Stimulated activated CD4-positive, alpha-beta T cell treated with anti-CD3 and anti-CD28 coated beads, Interleukin-2, amount 100 ng/mL, for 4 hours (primary cell): ENCODE results near the gene WNT9A.
"Not testable (repeated sequence)": the region's sequence is repeated elsewhere in the genome, so short reads cannot be mapped to it uniquely, and the experiment has no call there.

ENCODE experiments used
- DNase-seq: peaks from one replicate; pipeline ENCODE4 v3.0.0-alpha.2; 2020; ENCODE audit warnings: low read depth

The WNT9A gene

GRCh38 chr1:227910511-227911153, 37.1 kb downstream of the WNT9A start:
- DNase-seq = no peak

GRCh38 chr1:227909923-227910328, 37.8 kb downstream of the WNT9A start:
- not testable (repeated sequence) for DNase-seq

- no peak for DNase-seq
Measured at GRCh38 chr1:227909188-227909587, 38.5 kb downstream of the WNT9A start.

DNA sequence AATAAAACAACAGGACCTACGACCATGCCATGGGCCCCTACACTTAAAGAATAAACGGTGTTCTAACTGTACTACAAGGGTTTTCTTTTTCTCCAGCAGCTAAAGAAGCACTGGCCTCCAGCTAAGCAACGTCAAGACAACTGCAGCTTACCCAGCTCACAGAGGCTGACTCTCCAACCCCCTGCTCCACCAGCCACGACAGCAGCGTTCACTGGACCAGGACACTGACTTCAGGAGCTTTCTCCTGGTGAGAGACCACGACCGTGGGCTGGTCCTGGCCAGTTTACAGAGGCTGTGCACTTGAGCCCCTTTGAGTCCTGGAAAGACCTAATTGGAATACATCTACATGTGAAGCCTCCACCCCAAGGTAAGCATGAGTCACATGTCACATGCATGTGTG, 39.4 kb downstream of the WNT9A start:
- no peak for DNase-seq

GRCh38 chr1:227907439-227908015, 40.2 kb downstream of the WNT9A start:
- DNase-seq = no peak

GRCh38 chr1:227906550-227907071, 41.1 kb downstream of the WNT9A start:
- DNase-seq = no peak

DNA sequence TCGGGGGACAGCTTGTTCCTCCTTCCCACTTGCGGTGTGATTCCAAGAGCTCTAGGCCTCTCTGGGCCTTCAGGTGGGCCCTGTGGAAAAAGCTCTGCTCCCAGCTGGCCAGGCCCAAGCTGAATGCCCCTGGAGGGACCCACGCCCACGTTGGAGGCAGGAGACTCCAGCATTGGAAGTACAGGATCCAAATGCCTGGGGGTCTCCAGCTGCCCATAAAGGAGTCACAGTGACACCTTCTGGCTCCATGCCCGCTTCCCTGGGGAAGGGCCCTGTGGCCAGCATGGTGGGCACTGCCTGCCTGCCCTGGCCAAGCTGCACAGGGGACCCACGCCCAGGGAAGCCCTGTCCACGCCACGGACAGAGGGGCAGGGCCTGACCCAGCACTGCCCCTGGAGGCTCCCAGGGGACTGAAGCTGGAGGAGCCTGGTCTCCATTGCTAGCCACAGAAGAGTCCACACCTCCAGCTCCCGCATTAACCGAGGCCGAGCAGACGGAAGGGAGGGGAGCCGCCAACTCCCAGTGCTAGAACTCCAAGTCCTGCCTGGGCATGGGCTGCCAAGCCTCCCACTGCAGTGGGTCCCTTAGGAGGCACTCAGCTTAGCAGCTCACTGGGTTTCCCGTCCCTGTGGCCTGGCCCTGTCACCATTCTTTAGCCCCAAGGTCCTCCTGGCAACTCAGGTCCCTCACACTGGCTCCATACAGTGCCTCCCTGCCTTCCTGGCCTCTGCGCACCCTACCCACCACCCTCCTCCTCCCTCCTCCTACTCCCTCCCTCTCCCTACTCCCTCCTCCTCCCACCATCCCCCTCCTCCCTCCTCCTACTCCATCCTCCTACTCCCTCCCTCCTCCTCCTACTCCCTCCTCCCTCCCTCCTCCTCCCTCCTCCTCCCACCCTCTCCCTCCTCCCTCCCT, 41.9 kb downstream of the WNT9A start:
- no peak for DNase-seq

DNA sequence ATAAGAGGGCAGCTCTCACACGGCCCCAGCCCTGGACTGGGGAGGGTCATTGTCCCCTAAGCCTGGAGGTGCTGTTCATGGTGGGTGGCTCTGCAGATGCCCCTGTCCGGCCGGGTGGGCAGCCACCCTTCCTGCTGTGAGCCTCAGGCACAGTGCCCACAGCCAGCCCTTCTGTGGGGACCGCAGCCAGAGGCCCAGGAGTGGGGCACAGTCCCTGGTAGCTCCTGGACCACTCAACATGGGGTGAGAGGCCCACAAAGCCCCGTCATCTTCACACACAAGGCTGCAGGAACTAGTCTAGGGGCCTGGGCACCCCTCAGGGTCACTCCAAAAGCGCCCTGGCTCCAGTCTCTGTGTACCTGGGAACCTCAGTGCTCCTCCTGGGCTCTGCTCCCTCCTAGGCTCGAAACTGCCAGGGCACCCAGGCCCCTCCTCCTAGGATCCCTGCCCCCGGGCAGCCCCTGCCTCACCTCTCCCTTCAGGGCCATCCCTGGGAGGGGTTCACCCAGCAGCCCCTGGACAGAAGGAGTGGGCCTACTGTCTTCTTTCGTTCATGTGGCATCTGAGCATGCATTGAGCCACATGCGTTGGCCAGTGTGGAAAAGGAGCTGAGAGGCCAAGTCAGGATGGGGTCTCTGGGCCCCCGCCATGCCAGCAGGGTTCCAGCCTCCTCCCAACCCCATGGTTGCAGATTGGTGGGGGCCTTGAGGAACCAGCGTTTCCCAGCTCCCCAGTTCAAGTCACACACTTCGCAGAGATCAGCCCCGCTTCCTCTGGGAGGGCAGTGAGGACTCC, 43.0 kb downstream of the WNT9A start:
- no peak for DNase-seq

GRCh38 chr1:227903614-227904501, 43.9 kb downstream of the WNT9A start:
- DNase-seq = no peak

- DNase-seq = no peak
Measured at GRCh38 chr1:227903061-227903521, 44.6 kb downstream of the WNT9A start.

DNA sequence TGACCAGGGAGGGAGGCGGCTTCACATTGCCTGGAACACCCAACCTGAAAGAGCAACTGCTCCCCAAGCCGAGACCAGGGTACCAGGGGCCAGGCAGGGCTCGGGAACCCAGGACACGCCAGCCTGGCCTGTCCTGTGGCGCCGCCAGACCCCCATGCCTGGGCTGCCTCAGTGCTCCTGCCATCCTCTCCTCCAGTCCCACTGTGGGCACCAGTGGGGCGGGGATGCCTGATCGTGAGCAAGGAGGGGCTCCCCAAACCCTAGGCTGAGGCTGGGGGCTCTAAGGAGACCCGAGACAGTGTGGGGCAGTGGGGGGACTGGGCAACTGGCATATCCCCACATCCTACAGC, 45.1 kb downstream of the WNT9A start:
- DNase-seq = no peak

GRCh38 chr1:227901906-227902640, 45.7 kb downstream of the WNT9A start:
- DNase-seq = no peak

- no peak for DNase-seq
Measured at GRCh38 chr1:227901239-227901905, 46.4 kb downstream of the WNT9A start.

- no peak for DNase-seq
Measured at GRCh38 chr1:227900571-227901051, 47.1 kb downstream of the WNT9A start.

DNA sequence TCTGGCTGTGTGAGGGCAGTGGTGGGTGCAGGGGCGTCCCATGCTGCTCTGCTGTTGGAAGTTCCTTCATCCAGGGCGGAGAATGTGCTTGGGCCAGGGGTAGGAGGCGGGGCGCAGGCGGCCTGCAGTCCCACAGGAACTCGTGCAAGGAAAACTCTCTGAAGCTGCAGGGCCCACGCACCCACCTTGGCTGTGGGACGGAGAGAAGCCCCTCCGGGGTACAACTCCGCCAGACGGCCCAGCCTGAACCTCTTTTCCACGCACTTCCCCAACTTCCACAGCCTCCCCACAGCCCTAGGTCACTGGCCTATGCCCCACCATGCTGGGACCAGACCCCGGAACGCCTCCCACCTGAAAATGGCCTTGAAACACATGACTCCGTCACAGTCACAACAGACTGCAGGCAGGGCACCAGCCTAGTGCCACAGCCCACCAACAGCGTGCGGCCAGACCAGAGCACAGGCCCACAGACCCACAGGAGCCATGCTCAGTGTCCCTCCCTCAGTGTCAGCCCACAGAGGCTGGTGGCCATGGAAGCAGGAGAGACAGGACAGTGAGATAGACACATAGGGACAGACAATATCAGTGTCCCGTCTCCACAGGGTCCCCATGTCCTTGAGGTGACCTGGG, 47.8 kb downstream of the WNT9A start:
- DNase-seq = no peak

DNA sequence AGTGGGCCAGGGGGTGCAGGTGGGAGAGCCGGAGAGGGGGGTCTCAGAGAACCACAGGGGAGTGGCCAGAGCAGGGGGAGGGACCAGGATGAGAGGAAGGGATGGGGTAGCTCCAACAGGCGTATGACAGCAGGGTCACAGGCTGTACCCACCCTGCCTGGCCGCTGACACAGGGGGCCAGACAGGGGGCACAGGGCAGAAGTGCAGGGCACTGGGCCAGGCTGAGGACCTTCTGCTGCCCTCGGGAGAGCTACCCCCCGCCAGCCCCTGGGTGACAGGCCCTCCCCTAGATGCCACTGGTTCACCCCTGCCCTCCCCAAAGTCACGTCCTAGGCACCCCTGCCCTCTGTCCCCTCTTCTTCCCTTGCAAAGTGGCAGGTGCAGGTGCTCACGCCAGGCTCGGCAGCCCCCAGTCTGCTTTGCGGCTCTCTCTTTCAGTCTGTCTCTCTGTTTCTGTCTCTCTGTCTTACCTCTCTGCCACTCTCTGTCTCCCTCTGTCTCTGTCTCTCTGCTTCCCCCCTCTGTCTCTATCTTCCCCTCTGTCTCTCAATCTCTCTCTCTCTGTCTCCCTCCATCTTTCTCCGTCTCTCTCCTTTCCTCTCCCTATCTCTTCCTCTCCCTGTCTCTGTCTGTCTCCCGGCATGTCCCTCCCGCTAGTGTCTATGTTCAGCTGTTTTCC, 48.5 kb downstream of the WNT9A start:
- no peak for DNase-seq

- no peak for DNase-seq
Measured at GRCh38 chr1:227898502-227899140, 49.1 kb downstream of the WNT9A start.
